Fibroblast of skin of left biceps (primary cell): ENCODE results near the gene RIT2.

Experiments used
- DNase-seq, 2 experiments: peaks; one replicate each; pipeline ENCODE4 v3.0.0-alpha.2; 2013; ENCODE audit warnings: low read depth in 2 of 2

Gene RIT2

DNA sequence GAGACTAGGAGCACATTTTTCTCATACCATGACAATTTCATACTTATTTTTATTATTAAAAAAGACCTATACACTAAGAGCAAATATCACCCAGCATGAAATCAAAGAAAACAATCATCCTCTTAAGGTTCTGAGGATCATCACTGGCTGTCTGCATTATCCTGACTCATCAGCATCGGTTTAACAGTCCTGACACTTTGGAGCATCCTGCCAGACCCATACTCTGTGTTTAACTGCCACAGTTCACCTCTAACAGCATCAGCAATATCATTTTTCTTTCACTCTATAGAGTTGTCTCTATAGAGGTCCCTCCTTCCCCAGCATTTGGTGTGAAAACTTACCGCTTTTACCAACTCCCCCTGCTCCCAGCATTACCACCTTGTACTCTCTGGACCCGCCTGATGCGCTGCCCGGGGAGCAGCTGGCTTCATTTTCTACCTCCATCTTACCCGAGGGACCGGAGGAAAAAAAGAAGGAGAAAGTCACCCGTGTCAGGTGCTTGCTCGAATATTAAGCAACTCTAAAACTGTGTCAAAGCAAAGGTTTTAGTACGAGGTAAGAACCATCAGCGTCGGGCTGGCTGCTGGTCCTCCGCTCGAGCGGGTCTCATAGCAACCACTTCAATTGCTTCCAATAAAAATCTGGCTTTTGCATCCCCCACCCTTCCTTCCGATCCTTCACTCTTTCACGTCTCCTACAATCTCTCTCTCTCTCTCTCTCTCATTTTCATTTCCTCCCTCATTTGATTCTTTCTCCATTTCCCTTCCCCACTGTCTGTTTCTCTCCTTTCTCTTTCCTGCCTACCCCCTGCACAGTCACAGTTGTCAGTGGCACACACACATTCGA lies at the start of gene RIT2:
Gene RIT2 (minus strand): TSS at position 610 of the 846 bp plus-strand sequence.
- DNase-seq: no peak

- DNase-seq: peak in 1 of 2 experiments; percentile 13
Measured at GRCh38 chr18:43161528-43161927, 46.0 kb upstream of the RIT2 start.

DNA sequence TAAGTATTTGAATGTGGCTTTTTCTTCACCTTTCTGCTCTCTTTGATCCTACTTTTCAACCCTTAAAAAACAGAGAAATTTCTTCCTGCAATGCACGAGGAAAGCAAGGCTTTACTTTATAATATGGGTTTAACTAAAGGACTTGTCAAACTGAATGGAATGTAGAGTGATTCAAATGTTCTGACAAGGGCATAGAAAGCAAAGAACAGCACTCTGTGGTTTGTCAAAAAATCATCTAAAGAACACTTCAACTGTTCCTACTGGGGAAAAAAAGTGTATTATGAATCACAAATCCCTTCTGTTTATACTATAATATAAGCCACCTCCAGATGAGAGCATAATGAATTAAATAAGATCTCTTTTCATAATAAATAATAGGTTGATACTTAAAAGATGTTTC lies 45.0 kb upstream of the RIT2 start:
- DNase-seq: no peak

GRCh38 chr18:43159926-43160325 lies 44.4 kb upstream of the RIT2 start:
- DNase-seq: no peak

- no peak for DNase-seq
Measured at GRCh38 chr18:43159086-43159770, 43.7 kb upstream of the RIT2 start.

- DNase-seq: no peak
Measured at GRCh38 chr18:43158381-43158780, 42.9 kb upstream of the RIT2 start.

DNA sequence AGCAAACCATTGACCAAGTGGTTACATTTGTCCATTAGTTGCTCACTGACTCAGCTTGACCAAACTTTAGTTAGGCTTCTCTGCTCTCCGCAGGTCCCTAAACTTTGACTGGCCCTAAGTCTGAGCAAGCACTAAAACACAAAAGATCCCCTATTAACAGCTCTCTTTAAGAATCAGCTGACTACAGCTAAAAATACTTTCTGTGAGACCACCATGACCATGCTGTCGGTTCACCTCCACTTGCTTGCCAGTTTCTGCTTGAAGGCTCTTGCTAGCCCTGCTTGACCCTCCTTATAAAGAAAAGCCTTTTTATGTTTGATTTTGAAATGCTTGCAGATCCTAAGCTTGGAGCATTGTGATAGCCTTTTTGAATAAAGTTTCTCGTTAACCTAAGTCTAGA lies 40.4 kb upstream of the RIT2 start:
- no peak for DNase-seq

- no peak for DNase-seq
Measured at GRCh38 chr18:43148231-43148630, 32.7 kb upstream of the RIT2 start.

GRCh38 chr18:43141208-43141607 lies 25.7 kb upstream of the RIT2 start:
- DNase-seq: no peak

DNA sequence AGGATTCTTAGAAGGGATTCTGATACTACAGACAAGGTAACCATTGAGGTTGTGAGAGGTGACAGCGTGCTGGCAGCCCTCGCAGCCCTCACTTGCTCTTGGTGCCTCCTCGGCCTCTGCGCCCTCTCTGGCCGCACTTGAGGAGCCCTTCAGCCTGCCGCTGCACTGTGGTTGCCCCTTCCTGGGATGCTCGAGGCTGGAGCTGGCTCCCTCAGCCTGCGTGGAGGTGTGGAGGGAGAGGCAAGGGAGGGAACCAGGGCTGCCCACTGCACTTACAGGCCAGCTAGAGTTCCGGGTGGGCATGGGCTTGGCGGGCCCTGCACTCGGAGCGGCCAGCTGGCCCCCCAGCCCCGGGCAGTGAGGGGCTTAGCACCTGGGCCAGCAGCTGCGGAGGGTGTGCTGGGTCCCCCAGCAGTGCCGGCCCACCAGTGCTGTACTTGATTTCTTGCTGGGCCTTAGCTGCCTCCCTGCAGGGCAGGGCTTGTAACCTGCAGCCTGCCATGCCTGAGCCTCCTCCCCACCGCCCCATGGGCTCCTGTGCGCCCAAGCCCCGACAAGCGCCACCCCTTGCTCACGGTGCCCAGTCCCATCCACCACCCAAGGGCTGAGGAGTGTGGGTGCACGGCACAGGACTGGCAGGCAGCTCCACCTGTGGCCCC lies 23.9 kb upstream of the RIT2 start:
- DNase-seq: no peak

DNA sequence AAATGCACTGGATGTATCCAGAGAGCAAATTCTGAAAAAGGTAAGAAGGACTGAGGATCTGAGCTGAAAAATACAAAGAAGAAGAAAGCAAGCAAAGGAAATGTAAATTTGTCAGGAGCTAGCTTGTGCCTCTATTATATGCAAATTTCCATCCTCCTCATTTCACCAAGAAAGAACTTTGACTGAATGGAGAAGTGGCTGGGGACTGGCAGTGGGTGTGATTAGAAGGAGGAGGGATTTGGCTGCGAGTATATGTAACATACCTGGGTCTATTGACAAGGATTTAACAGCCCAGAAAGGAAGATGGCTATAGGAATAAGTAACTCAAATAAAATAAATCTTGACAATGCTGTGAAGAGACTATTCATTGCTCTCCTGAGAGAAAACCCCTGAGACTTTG lies 19.4 kb upstream of the RIT2 start:
- DNase-seq: no peak

DNA sequence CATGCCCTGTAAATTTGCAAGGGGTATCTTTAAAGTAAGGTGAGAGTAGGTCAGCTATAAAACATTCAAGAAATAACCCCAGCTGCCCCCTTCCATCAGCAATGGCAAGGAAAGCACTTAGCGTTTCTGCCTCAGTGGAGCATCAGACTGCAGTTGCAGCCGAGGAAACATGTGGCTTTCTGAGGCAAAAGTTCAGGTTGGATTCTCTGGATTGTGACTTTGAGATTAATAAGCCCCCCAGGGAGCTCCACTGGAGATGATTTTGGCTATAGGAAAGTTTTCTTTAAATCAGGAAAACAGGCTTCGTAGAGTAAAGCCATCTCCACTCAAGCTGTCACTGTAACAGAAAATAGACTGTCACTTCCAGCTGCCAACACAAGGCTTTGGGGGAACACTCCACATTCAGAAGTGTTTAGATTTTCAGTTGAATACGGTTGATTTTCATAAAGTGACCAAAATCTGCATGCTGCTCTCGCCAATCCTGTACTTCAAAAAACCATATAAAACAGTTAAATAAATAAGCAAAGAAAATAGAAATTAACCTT lies 15.3 kb upstream of the RIT2 start:
- no peak for DNase-seq

GRCh38 chr18:43129946-43130524 lies 14.6 kb upstream of the RIT2 start:
- DNase-seq: peak in 1 of 2 experiments; percentile 4

- DNase-seq: no peak
Measured at GRCh38 chr18:43125471-43125870, 10.0 kb upstream of the RIT2 start.

DNA sequence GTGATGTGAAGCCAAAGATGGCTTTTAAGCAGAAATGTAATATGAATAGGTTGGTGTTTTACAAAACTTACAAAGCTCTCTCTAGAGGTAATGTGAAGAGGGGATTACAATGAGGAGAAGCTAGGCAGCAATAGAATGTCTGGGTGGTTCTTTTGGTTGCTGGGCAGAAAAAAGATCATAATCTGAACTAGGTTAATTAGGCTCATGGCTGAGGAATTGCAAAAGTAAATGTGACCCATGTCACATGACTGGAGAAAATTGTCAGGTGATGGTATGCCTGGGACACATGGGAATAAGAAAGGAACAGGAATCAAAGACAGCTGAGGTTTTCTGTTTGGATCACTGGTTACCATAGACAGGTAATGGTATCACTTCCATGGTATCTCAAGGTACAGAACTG lies 7.5 kb upstream of the RIT2 start:
- DNase-seq: no peak

- no peak for DNase-seq
Measured at GRCh38 chr18:43116699-43117294, 1.3 kb upstream of the RIT2 start.

- no peak for DNase-seq
Measured at GRCh38 chr18:43113220-43113895, 2.1 kb downstream of the RIT2 start.

DNA sequence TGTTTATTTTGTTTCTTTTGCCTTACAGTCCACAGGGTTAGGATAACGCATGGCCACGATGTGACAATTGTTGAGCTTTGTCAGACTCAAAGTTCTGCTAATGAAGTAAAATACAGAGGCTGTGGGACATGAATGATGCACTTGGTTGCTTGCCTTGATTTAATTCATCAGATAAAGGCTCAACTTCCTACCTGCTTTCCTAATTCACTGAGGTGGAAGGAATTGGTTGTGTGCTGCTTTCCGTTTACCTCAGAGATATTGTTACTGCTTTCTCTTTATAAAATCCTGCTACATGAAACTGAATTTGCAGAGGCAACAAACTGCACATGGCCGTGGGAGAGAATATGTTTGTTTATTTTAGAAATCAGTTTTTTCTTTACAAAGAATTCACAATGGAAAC lies 6.6 kb downstream of the RIT2 start:
- DNase-seq: no peak

DNA sequence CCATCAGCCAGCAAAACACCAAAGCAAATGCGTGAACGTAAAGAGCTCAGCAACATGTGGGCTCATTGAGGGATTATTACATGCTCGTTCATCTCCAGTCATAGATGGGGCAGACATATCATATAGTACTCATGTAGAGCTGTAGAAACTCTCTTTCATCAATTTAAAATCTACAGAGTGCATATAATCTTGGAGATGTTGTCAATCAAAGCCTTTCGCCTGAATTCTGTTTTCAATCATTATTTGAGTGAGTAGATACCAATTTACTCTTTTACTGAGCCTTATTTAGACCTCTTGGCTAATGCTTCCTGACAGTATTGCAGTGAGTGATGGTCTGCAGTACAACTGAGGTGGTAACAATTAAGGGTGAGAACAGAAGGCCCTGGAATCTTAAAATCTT lies 7.0 kb downstream of the RIT2 start:
- no peak for DNase-seq

DNA sequence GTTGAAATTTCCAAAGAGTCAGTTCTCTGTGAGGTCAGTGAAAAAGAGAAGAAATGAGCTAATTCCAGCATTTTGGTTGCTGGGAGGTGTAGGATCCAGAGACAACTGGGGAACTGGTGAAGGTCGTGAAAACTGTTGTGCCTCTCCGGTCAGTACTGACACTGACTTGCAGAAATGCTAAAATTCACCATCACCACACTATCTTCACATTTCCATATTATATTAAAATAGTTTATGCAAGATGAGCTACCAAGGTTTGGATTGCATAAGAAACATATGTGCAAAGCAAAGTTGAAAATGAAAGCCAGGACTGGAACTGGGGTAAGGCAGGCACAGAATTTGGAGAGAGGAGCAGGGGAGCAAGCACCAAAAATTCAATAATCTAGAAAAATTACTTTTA lies 21.8 kb downstream of the RIT2 start:
- DNase-seq: no peak

DNA sequence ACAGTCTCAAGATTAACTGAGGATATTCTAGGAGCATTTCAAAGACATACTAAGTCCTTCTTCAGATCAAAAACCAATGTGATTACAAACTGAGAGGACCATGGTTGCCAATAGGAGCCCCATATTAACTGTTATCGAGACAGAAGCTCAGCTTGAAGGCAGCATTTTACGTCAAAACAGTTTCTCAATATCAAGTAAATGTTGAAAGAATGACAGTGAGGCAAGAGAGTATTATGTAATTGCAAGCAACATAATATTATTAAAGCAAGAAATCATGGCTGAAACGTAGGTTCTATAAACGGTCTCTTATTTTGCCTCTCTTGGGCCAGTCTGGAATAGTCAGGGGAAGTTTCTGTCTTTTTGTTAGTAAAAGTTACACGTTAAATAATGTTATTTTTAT lies 22.9 kb downstream of the RIT2 start:
- no peak for DNase-seq
